Stimulated activated naive CD8-positive, alpha-beta T cell treated with anti-CD3 and anti-CD28 coated beads, Interleukin-15, Interleukin-2, amounts not matched to agents 100 U/mL and 50 U/mL, for 24 hours (primary cell): ENCODE data around the gene ZNF814.
"Not testable (repeated sequence)": the region's sequence is repeated elsewhere in the genome, so short reads cannot be mapped to it uniquely, and the experiment has no call there.

ENCODE experiments used
- ATAC-seq: fragments of 150-1000 bp; cut with Tn5 transposase; one replicate; pipeline ENCODE4 v1.10.0; 2021
- DNase-seq: peaks from one replicate; pipeline ENCODE4 v3.0.0; 2021

The ZNF814 gene

DNA sequence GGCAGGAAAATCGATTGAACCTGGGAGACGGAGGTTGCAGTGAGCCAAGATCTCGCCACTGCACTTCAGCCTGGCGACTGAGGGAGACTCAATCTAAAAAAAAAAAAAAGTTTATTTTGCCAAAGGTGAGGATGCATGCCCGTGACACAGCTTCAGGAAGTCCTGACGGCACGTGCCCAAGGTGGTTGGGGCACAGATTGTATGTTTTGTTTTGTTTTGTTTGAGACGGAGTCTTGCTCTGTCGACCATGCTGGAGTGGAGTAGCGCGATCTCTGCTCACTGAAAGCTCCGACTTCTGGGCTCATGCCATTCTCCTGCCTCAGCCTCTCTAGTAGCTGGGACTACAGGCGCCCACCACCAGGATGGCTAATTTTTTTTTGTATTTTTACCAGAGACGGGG is 70.9 kb downstream of the ZNF814 start:
- DNase-seq (no peak), ATAC-seq (no peak)

DNA sequence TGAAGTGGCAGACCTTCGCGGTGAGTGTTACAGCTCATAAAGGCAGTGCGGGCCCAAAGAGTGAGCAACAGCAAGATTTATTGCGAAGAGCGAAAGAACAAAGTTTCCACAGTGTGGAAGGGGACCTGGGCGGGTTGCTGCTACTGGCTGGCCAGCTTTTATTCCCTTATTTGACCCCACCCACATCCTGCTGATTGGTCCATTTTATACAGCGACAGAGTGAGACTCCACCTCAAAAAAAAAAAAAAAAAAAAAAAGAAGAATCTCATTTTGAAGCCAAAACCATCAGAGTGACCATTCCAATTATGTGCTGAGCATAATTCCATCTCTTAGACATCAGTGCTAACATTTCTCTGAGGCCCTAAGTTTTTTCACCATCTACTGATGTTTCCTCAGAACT is 72.2 kb downstream of the ZNF814 start:
- ATAC-seq (no peak), DNase-seq (no peak)

DNA sequence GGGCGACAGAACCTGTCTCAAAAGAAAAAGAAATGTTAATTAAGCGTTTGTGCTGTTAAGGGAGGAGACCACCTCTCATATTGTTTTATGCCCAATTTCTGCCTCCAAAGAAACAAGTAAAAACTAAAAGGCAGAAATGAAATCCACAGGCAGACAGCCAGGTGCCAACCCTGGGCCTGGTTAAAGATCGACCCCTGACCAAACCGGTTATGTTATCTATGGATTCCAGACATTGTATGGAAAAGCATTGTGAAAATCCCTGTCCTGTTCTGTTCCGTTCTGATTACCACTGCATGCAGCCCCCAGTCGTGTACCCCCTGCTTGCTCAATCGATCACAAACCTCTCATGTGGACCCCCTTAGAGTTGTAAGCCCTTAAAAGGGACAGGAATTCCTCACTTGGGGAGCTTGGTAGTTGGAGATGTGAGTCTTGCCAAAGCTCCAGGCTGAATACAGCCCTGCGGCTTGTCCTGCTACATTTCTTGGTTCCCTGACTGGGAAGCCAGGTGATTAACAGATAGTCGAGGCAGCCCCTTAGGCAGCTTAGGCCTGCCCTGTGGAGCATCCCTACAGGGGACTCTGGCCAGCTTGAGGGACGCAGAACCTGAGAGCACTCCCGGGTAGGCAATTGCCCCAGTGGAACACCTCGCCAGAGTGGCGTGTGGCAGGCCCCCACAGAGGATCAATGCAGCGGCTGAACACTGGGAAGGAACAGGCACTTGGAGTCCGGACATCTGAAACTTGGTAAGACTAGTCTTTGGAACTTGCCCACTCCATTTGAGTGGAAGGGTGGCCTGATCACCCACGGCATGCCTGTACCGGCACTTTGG is 73.4 kb downstream of the ZNF814 start:
- no peak for DNase-seq

DNA sequence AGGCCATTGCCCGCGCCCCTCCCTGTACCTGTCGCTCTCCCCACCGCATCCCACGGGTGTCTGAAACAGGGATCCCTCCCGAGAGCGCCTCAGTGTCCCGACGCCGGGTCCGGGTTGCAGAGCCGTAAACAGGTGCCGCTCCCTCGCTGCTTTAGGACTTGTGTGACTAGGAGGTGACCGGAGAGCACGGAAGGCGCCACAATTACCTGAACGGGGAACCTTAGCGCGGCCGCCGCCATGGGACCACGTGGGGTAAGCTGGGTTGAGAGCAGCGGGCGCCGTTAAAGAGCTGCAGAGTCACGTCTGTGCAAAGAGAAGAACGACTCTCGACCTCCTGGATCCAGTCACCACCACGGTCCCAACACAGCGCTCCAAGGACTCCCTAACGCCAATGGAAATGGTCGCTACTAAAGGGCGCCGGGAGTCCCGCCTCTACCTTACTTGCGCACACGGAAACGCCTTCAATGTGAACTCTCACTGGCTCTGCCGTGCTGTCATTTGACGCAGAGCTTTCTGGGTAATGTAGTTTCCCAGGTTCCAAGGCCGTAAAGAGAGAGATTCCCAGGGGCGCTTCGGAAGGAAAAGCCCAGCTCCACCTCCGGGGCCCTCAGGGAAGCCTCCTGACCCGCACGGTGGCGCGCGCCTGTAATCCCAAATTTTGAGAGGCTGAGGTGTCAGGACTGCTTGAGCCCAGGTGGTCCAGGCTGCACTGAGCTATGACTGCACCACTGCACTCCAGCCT is 74.2 kb downstream of the ZNF814 start, which contains the start of gene ZNF552:
Gene ZNF552 (minus strand): TSS at position 409 of the 742 bp plus-strand sequence. CDS start 170 bp downstream, at position 239.
- DNase-seq (peak; percentile 72), ATAC-seq (peak; percentile 81)

More for the DNA sequence above, 73.4 kb downstream of the ZNF814 start:
- no peak for ATAC-seq

DNA sequence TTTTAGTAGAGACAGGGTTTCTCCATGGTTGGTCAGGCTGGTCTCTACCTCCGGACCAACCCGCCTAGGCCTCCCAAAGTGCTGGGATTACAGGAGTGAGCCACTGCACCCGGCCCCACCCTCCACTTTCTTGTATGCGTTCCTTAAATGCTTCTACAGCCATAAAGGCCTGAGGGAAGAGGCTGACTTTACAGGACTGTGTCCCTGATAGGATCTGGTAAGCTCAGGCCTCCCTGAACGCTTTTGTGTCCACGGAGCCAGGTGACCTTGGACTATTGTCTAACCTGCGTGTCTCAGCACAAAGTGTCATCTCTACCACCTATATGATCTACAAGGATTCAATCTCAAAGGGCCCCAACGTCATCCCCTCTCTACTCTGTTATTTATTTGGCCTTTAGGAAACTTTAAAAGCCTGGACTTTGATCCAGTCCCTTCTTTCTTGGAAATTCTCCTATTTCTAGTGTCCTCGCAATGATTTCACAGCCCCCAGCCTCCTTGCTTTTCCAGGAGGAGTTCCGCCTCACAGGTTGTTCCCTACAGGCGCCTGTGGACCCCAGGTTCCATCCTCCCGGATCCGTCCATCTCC is 74.8 kb downstream of the ZNF814 start:
- no peak for ATAC-seq
- DNase-seq = no peak

DNA sequence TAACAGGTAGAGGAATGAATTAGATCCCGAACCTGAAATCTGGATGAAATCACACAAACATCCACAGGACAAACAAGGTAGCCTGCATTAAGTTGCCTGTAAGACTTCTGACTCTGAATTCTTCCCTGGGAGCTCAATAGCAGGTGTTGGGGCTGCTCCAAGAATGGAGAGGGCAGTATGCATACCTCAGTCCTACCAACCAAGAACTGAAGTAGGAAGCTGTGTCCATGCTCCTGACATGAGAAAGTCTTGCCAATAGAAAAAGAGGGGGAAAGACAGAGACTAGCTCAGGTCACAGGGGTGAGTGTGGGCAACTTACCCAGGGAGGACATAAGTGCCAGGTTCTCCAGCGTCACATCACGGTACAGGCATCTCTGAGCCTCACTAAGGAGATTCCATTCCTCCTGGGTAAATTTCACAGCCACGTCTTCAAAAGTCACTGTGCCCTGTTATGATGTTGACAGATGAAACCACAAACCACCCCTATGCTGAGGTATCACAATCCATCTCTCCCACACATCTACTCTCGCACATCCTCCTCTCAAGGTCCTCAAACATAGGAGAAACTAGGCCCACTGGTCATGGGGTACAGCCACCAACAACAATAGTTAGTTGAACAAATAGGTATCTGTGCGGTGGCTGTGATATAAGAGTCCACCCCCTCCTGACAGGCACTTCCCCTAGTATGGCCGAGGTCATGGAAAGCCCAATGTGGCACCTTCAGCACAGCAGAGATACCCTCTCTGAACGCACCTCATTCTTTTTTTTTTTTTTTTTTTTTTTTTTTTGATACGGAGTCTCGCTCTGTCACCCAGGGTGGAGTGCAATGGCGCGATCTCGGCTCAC is 75.6 kb downstream of the ZNF814 start:
- peak; percentile 21 for ATAC-seq

DNA sequence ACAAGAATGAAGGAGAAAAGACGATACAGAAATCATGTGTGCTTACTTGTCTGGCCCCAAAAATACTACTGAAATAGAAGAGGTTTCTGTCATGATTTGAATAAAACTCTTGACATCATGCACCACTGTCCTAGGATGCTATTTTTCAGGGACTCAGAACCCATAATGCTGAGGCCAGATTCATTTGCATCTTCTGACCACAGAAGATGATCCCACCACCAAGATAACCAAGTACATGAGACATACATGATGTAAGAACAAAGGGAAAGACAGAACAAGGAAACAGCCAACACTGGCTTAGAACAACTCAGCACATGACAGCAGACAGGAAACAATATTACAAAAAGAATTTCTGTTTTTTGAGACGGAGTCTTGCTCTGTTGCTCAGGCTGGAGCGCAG is 76.6 kb downstream of the ZNF814 start:
- ATAC-seq = peak; percentile 25
- DNase-seq = no peak

More for the DNA sequence above, 75.6 kb downstream of the ZNF814 start:
- DNase-seq = not testable (repeated sequence)

DNA sequence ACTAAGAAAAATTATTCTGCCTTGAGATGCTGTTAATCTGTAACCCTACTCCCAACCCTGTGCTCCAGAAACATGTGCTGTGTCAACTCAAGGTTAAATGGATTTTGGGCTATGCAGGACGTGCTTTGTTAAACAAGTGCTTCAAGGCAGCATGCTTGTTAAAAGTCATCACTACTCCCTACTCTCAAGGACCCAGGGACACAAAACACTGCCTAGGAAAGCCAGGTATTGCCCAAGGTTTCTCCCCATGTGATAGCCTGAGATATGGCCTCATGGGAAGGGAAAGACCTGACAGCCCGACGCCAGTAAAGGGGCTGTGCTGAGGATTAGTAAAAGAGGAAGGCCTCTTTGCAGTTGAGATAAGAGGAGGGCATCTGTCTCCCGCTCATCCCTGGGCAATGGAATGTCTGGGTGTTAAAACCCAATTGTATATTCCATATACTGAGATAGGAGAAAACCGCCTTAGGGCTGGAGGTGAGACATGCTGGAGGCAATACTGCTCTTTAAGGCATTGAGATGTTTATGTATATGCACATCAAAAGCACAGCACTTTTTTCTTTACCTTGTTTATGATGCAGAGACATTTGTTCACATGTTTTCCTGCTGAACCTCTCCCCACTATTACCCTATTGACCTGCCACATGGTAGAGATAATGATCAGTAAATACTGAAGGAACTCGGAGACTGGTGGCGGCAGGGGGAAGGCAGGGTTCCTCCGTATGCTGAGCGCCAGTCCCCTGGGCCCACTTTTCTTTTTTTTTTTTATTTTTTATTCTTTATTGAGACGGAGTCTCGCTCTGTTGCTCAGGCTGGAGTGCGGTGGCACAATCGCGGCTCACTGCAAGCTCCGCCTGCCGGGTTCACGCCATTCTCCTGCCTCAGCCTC is 78.2 kb downstream of the ZNF814 start:
- not testable (repeated sequence) for ATAC-seq, DNase-seq

DNA sequence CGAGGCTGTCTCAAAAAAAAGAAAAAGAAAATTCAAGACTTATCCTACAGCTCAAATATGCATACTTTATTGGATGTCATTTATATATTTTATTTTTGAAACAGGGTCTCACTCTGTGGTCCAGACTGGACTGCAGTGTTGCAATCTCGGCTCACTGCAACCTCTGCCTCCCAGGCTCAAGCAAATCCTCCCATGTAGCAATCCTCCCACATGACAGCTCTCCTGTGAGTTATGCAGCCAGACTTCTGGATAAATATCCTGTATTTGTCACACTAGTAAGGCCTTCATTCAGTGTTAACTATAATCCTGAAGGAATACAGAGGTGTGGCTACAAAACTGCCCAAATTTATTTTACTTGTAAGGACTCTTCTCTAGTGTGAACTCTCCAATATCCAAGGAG is 81.3 kb downstream of the ZNF814 start:
- DNase-seq (no peak), ATAC-seq (no peak)

DNA sequence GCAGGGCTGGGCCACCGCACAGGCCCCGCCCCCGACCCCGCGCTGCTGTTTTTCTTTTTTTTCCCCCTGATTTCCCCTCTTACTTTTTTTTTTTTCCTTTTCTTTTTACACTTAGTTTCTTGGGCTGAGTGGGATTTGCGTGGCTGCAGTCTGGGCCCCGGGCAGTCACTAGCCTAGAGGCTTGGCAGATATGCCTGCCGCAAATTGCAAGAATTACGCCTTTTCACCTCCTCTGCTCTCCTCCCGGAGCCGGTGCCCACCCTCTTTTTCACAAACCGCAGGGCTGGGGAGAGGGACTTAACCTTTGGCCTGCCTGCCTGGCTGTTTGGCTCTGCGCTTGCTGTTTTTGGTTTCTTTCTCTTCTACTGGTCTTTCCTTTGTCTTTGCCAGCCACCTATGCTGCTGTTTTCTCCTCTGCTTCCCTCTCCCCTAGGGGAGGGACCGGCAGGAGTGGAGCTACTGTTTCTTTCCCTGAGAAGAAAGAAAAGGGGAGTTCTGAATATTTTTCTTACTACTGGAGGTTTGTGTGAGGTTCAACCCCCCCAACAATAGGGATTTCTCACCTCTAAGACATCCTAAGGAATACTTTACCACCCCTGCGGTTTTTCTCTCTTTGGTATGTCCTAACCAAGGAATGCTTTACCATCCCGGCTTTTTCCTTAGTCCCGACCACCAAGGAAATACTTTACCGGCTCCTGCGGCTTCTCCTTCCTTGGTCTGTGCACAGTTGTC is 85.1 kb downstream of the ZNF814 start:
- ATAC-seq (peak; percentile 36), DNase-seq (peak; percentile 30)

DNA sequence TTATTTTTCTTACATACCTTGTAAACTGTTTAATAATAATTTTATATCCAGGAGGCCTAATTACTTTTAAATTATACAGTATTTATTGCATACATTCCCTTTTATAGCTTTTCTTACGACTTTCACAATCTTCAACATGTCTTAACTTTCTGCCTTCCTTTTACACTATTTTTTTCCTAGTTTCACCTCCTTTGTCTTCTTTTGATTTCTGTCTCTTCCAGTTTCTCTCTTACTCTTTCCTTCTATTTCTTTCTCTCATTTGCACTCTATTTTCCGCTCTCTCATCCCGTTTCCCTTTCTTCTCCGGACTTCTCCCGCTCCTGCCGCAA is 85.6 kb downstream of the ZNF814 start:
- no peak for ATAC-seq
- DNase-seq = no peak

DNA sequence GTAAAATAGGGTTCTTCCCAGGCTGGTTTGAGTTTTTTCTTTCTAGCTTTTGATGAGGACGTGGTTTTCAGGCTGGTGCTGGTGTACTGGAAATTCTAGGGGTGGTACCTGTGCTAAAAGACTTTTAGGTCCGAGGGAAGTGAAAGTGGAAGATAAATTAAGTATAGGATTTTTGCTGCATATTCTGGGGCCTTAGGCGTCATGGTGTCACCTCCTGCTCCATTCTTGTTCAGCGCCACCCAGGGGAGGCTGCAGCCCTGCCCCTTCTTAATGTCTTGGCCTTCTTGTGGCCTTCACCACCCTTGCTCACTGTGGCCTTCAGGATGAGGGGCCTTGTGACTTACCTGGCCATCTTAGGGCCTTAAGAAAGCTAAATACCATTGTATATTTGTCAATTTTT is 86.6 kb downstream of the ZNF814 start:
- DNase-seq (no peak), ATAC-seq (no peak)

DNA sequence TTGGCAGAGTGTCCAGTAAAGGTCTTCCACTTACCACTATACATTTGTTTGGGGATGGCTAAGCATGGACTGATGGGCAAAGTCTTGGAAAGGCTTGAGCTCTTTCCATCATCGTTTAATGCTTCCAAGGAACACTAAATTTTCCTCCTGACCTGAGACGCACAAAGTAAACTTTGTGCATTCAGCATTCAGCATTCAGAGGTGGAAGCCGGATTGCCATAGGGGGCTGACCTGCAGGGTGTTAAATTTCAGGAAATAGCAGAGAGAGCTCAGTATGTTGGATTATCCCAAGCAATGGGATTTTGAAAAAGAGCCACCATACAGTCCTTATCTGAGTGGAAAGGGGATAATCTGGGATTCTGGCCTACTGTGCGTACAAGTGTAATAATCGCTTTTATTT is 88.1 kb downstream of the ZNF814 start:
- DNase-seq (no peak), ATAC-seq (no peak)
